C4-2B (cell line): Measurements from ENCODE around the gene RAB11FIP4.

Source experiments
- H3K27ac ChIP-seq: fragments of 450-650 bp; 2 replicates; pipeline ENCODE4 v1.5.1; 2017
- CTCF ChIP-seq: fragments of 450-650 bp; conservative IDR thresholded peaks from 2 replicates; pipeline ENCODE4 v1.5.1; 2017; ENCODE audit warnings: mild to moderate bottlenecking
- ZFX ChIP-seq: fragments of 450-650 bp; IDR thresholded peaks from 2 replicates; pipeline ENCODE4 v1.6.1; 2017

Gene RAB11FIP4

GRCh38 chr17:31530391-31530985 is 139.0 kb downstream of the RAB11FIP4 start:
- H3K27ac ChIP-seq, result no peak overlapping the region
- TF ChIP-seq CTCF, result no peak
- TF ChIP-seq ZFX, result no peak

GRCh38 chr17:31531336-31531980 is 140.0 kb downstream of the RAB11FIP4 start:
- H3K27ac ChIP-seq, result no peak overlapping the region
- TF ChIP-seq CTCF (no peak), ZFX (no peak)

- H3K27ac ChIP-seq, result no peak overlapping the region
- TF ChIP-seq CTCF (no peak), ZFX (no peak)
These were observed 140.6 kb downstream of the RAB11FIP4 start for GRCh38 chr17:31532081-31532480.

- H3K27ac ChIP-seq, result no peak overlapping the region
- TF ChIP-seq CTCF, result no peak
- no peak for TF ChIP-seq ZFX
These were observed 141.1 kb downstream of the RAB11FIP4 start for GRCh38 chr17:31532526-31532925.

GRCh38 chr17:31533546-31534155 is 142.2 kb downstream of the RAB11FIP4 start:
- TF ChIP-seq ZFX (no peak), CTCF (no peak; the same call in 1 of the 2 replicates)
- H3K27ac ChIP-seq, result no peak overlapping the region

GRCh38 chr17:31534223-31534888 is 142.9 kb downstream of the RAB11FIP4 start:
- H3K27ac ChIP-seq, result no peak overlapping the region
- TF ChIP-seq CTCF, result no peak
- TF ChIP-seq ZFX, result no peak

- H3K27ac ChIP-seq, result no peak overlapping the region
These were observed 144.1 kb downstream of the RAB11FIP4 start for GRCh38 chr17:31535581-31535981.

More at GRCh38 chr17:31535581-31535981, 144.1 kb downstream of the RAB11FIP4 start:
- TF ChIP-seq ZFX (no peak), CTCF (no peak)
